ENCODE data around the gene TBX4.
A peak's percentile ranks its signal among the peaks of the same experiment; 100 is the strongest.
"Not testable (repeated sequence)": the region's sequence is repeated elsewhere in the genome, so short reads cannot be mapped to it uniquely, and the experiment has no call there.

Gene TBX4

DNA sequence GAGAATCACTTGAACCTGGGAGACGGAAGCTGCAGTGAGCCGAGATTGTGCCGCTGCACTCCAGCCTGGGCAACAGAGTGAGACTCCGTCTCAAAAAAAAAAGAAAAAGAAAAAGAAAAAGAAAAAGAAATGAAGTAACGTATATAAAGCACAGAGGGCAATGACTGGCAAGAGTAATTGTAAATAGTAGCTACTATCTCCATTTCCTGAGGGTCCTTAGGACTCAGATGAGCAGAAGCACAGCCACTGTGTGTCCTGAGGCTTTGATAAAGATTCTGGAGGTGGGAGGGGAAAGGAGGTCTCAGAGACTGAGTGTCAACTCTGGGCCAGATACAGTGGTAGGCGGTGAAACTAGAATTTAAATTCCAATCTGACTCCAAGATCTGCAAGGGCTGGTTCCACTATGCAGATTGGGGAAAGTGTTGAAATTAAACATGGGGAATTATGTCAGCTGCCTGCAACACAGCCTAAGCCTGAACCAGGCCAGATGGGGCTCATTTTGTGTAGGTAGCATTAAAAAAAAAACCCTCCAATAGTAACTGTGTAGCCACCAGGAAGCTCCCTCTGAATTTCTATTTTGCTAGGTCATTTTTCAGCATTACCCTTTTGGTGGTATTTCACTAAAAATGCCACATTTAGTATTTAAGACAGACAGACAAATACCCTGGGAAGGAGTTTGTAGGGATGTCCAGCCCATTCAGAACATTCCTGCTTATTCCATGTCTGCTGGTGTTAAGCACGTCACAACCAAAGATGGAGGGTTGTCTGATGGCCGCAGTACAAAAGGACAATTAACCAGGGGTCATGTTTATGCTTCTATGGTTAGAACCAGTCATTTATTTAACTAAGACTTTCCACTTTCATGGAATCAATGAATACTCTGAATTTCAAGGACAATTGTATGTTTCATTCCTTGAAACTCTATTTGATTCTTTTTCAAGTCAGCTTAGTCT, 46.1 kb downstream of the TBX4 start:
- no peak for DNase-seq (ENCODE audit: low read depth)

DNA sequence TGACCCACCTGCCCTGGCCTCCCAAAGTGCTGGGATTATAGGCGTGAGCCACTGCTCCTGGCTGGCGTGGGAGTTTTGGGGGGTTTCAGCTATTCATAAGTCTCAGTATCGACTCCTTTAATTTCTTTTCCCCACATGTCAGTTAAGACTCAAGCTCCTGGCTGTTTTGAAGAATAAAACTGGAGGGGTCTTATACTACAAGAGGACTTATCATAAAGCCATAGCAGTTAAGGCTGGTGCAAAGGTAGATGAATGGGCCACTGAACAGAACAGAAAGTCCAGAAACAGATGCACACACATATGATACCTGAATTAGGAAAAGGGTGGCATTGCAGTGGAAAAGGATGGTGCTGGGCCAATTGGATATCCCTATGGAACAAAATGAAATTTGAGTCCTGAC, 47.4 kb downstream of the TBX4 start:
- no peak for DNase-seq (ENCODE audit: low read depth)

GRCh38 chr17:61500287-61500686, 48.1 kb downstream of the TBX4 start:
- no peak for DNase-seq (ENCODE audit: low read depth)

DNA sequence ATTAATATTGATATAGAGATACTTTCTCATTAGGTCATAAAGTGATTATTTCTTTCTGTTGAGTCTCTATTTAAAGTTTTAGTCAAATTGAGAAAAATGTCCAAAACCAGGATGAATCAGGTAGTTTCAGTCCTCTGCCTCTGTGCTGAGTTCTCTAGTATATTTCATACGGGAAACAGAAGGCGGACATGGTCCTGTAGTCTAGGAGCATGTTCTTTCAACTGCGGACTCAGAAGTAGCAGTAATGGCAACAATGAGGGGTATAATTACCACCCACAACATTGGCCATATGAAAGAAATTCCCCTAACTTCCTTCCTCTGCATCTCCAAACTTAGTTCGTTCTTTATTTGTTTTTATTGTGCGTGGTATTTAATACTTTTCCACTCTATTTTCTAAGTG, 50.1 kb downstream of the TBX4 start:
- DNase-seq (ENCODE audit: low read depth), result no peak

GRCh38 chr17:61503961-61504360, 51.7 kb downstream of the TBX4 start:
- no peak for DNase-seq (ENCODE audit: low read depth)

- peak; percentile 90 for DNase-seq (ENCODE audit: low read depth)
These were observed 52.5 kb downstream of the TBX4 start for GRCh38 chr17:61504697-61505096.

DNA sequence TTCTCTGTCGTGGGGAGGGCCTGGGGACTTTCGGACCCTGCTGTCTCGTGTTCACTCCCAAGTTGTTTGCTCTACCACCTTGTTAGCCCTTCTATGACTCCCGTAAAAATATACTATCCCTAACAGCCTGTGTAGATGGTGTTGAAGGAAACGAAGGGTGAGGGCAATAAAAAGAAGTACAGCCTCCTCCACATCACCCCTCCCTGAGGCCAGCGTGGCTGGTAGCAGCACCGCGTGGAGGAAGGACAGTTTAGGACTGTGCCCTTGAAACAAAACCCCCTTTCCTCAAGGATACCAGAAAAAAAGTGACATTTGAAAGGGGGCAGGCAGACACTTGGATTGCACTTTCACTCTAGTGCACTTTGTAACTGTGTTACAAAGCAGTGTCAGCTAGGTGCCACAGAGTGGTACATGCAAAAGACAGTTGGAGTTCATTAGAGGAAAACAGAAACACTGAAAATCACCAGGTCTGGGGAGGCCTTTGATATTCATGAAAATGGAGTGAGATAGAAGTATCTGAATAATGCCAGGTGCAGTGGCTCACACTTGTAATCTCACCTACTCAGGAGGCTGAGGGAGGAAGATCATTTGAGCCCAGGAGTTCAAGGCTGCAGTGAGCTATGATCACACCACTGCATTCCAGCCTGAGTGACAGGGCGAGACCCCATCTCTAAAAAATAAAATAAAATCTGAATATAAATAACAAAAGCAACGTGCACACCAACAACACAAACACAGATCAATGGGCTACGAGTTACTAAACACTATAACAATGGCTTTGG, 53.8 kb downstream of the TBX4 start:
- DNase-seq (ENCODE audit: low read depth), result no peak

GRCh38 chr17:61507383-61508066, 55.3 kb downstream of the TBX4 start:
- DNase-seq (ENCODE audit: low read depth), result no peak

- no peak for DNase-seq (ENCODE audit: low read depth)
These were observed 56.7 kb downstream of the TBX4 start for GRCh38 chr17:61508912-61509311.

- not testable (repeated sequence) for DNase-seq (ENCODE audit: low read depth)
These were observed 57.2 kb downstream of the TBX4 start for GRCh38 chr17:61509454-61509853.

- no peak for DNase-seq (ENCODE audit: low read depth)
These were observed 58.0 kb downstream of the TBX4 start for GRCh38 chr17:61510237-61510636.

DNA sequence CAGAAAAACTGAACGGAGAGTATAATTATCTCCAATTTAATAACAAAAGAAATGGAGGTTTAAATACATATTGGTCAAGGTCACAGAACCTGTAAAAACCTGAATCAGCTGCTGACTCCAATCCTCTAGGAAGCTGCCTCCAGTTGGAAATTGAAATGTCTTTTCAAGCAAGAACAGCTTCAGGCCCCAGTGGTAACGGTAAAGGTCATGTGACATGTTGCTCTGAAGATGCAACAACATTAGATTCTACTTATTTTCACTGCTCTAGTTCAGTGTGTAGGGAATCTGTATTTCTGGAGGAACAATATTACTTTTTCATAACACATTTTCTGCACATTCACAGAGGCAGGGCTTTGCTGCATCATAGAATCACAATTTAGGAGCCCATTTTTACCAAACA, 58.8 kb downstream of the TBX4 start:
- no peak for DNase-seq (ENCODE audit: low read depth)

DNA sequence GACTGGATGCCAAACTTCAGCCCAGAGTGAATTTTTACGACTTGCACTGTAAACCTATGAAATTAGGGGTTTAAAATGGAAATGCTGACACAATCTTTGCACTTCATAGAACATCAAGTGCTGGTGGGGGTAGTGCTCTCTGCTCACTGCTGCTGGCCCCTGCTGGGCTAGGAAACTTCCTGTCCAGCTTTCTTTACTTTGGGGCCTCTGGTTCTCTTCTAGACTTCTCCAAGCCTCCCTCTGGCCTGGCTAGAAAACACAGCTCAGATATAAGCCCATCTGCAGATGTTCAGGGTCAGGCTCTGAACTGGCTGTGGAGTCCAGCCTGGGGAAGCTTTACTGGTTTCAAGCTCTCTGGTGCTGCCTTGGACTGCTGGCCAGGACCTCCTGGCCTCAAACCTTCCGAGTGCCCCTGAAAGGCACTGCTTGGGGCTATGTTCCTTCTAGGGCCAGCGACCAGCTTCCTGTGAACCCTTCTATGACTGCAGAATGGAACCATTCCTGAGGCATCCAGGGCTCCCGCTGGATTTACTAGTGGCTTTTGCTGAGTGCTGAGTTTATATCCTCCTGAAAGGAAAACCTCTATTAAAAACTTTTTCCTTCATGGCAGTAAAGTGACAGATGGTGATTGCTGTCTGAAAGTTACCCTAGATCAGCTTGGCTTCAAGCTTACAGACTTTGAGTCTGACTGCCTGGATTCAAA, 59.4 kb downstream of the TBX4 start:
- no peak for DNase-seq (ENCODE audit: low read depth)

GRCh38 chr17:61514491-61514890, 62.3 kb downstream of the TBX4 start:
- DNase-seq (ENCODE audit: low read depth), result no peak

GRCh38 chr17:61517265-61517664, 65.0 kb downstream of the TBX4 start:
- no peak for DNase-seq (ENCODE audit: low read depth)

DNA sequence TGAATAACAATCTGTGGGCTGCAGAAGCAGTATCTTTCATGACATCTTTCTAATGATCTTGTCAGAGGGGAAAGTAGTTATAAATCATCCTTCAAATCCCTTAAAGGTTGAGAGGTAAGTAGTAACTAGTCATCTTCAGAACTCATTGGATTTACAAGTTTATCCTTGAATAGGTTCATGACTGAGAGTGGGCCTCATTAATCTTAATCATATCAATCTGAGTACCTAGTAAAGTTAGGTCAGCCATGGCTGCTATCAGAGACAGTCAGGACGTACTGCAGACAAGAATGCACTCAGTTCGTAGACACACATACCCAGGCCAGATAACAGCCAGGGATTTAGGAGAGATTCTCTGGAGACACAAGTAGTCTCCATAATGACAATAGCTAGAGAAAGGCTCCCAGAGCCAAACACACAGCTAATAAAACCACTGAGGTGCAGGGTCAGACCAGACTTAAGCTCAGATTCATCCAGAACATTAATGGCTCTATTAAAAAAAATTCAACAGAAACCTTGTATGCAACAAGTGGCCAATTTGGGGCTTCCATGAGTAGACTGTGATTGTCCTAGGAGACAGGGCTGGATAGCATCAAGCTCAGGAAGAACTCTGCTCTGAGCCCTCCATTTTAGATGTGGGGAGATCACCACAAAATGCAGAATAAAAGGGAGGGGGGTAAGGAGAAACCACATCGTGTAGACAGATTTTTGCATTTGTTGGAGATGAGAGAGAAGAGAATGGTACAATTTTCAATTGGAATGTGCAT, 65.8 kb downstream of the TBX4 start:
- DNase-seq (ENCODE audit: low read depth), result no peak

DNA sequence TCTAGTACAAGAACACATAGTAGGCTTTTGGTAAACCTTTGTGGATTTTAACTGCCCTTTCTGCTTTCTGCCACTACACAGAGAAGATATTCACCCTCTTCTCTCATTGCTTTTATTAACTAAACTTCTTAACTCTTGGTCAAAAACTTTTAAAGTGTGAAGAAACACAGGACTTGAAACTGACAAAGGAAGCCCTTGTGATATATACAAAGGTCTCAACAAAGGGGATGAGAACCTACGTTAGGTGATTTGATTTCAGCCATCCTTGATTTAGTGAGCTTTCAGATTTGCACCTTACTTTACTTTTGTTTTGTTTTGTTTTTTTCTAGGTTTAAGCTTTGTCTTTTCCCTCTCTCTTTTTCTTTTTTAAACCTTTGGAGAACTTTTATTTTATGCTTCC, 66.9 kb downstream of the TBX4 start:
- no peak for DNase-seq (ENCODE audit: low read depth)

DNA sequence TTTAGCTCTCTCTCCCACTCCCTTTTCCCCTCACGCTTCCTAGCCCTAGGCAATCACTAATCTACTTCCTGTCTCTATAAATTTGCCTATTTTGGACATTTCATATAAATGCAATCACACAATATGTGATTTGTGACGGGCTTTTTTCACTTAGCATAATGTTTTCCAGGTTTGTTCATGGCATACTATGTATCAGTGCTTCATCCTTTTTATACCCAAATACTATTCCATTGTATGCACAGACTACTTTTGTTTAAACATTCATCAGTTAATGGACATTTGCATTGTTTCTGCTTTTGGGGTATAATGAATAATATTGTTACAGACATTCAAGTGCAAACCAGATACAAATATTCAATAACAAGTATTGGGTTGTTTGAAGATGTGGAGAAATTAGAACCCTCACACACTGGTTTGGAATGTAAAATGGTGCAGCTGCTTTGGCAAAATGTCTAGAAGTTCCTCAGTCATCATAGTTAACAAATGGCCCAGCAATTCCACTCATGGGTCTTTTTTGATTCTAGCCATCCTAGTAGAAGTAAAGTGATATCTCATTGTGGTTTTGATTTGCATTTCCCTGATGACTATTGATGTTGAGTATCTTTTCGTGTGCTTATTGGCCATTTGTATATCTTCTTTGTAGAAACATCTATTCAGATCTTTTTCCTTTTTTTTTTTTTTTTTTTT, 67.7 kb downstream of the TBX4 start:
- DNase-seq (ENCODE audit: low read depth), result no peak

- DNase-seq (ENCODE audit: low read depth), result no peak
These were observed 68.7 kb downstream of the TBX4 start for GRCh38 chr17:61520897-61521296.

DNA sequence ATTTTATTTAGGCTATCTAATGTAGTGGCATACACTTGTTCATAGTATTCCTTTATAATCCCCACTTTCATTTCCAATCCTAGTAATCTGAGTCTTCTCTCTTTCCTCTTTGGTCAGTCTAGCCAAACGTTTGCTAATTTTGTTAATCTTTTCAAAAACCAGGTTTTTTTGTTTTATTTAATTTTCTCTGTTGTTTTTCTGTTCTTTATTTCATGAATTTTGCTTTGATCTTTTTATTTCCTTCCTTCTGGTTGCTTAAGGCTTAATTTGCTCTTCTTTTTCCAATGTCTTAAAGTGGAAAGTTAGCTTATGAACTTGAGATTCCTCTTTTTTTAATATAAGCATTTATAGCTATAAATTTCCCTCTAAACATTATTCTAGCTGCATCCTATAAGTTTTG, 69.9 kb downstream of the TBX4 start:
- no peak for DNase-seq (ENCODE audit: low read depth)

DNA sequence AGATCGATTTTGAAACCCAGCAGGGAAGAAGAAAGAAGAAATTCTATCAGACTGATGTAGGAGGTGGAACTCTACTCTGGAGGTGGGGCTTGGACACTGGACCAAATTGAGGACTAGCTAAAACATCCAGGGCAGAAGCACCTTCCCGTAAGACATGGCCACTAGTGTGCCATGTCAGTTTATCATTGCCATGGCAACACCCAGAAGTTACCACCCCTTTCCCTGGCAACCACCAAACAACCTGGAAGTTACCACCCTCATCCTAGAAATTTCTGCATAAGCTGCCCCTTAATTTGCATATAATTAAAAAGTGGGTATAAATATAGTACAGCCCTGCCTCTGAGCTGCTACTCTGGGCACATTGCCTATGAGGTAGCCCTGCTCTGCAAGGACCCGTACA, 72.1 kb downstream of the TBX4 start:
- no peak for DNase-seq (ENCODE audit: low read depth)
